Naive B cell (primary cell): Measurements from ENCODE around the gene EFCAB9. TPM values are rescaled to one million over a fixed set of nuclear protein-coding genes. Genes with fewer than 3 reads are reported as not detected.
"Not testable (repeated sequence)": the region's sequence is repeated elsewhere in the genome, so short reads cannot be mapped to it uniquely, and the experiment has no call there.

Experiments used
- ATAC-seq, 2 donors: fragments of 150-1000 bp; cut with Tn5 transposase; 2 replicates each; pipeline ENCODE4 v1.10.0; 2021; ENCODE audit warnings: low read depth in 2 of 2, mild to moderate bottlenecking in 2 of 2, moderate library complexity in 2 of 2
- DNase-seq: peaks from one replicate; pipeline ENCODE4 v3.0.0; 2022
- H3K27ac Mint-ChIP-seq, 6 donors: one replicate each; pipeline ENCODE4 v1.8.0; 2020 to 2022; ENCODE audit warnings: mild to moderate bottlenecking in 6 of 6, mixed read lengths in 6 of 6, moderate library complexity in 5 of 6, inconsistent platforms in 2 of 6
- H3K27me3 Mint-ChIP-seq, 3 donors: one replicate each; pipeline ENCODE4 v1.8.0; 2021 to 2022; ENCODE audit warnings: mixed read lengths in 3 of 3, mild to moderate bottlenecking in 1 of 3
- H3K36me3 Mint-ChIP-seq, 2 donors: one replicate each; pipeline ENCODE4 v1.8.0; 2020 to 2022; ENCODE audit warnings: mixed read lengths in 2 of 2, inconsistent platforms in 1 of 2, mild to moderate bottlenecking in 1 of 2
- H3K4me1 Mint-ChIP-seq, 3 donors: one replicate each; pipeline ENCODE4 v1.8.0; 2020 to 2022; ENCODE audit warnings: mixed read lengths in 3 of 3, inconsistent platforms in 1 of 3, mild to moderate bottlenecking in 1 of 3, moderate library complexity in 1 of 3
- H3K4me3 Mint-ChIP-seq, 8 donors: one replicate each; pipeline ENCODE4 v1.8.0; 2020 to 2022; ENCODE audit warnings: mild to moderate bottlenecking in 8 of 8, mixed read lengths in 8 of 8, moderate library complexity in 8 of 8, inconsistent platforms in 2 of 8
- H3K9me3 Mint-ChIP-seq, 7 donors: one replicate each; pipeline ENCODE4 v1.8.0; 2020 to 2022; ENCODE audit warnings: mixed read lengths in 7 of 7, mild to moderate bottlenecking in 5 of 7, inconsistent platforms in 2 of 7, moderate library complexity in 1 of 7
- polyA plus RNA-seq, 6 donors: library from polyadenylated mRNA; unstranded; fragments of 300-500 nt; fragmentation: Illumina TruSeq; gene quantifications; one replicate each; pipeline ENCODE4 v1.2.3, GENCODE V29; 2021; ENCODE audit warnings: low read depth in 6 of 6

Gene EFCAB9
- polyA plus RNA-seq, 6 donors from 2014 or later = not detected

GRCh38 chr5:172153695-172154094, 40.3 kb upstream of the EFCAB9 start:
- DNase-seq = no peak
- Mint-ChIP-seq H3K36me3 (peaks cover 28 to 32% of the 10 kb centered on the region in 2 donors), H3K4me3 (peak overlapping the region in 2 of 8 donors; percentile 18 to 71), H3K9me3 (no peaks in the 10 kb centered on the region), H3K27me3 (no peaks in the 10 kb centered on the region), H3K4me1 (peaks cover 59 to 84% (median 64%) of the 10 kb centered on the region in 3 donors), H3K27ac (peak overlapping the region in 5 of 6 donors; percentile 75 to 92 (median 85))
- no peak for ATAC-seq

- not testable (repeated sequence) for H3K9me3 Mint-ChIP-seq, H3K27me3 Mint-ChIP-seq, DNase-seq, ATAC-seq
- Mint-ChIP-seq H3K4me1 (peaks cover 58 to 89% (median 72%) of the 10 kb centered on the region in 3 donors), H3K4me3 (peak overlapping the region in 1 of 8 donors; percentile 79), H3K27ac (peak overlapping the region in 2 of 6 donors; percentile 54 to 82), H3K36me3 (peaks cover 28 to 32% of the 10 kb centered on the region in 2 donors)
These were observed 38.9 kb upstream of the EFCAB9 start for GRCh38 chr5:172155101-172155500.

GRCh38 chr5:172156541-172156994, 37.4 kb upstream of the EFCAB9 start:
- DNase-seq = no peak
- Mint-ChIP-seq H3K4me3 (peak overlapping the region in 4 of 8 donors; percentile 21 to 69 (median 50)), H3K27ac (peak overlapping the region in 5 of 6 donors; percentile 14 to 88 (median 81)), H3K36me3 (peaks cover 27 to 30% of the 10 kb centered on the region in 2 donors), H3K4me1 (peaks cover 57 to 88% (median 72%) of the 10 kb centered on the region in 3 donors), H3K9me3 (no peaks in the 10 kb centered on the region), H3K27me3 (no peaks in the 10 kb centered on the region)
- no peak for ATAC-seq

- Mint-ChIP-seq H3K27me3 (no peaks in the 10 kb centered on the region), H3K9me3 (no peaks in the 10 kb centered on the region), H3K27ac (peak overlapping the region in 5 of 6 donors; percentile 16 to 87 (median 37)), H3K36me3 (peaks cover 9 to 17% of the 10 kb centered on the region in 2 donors), H3K4me1 (peaks cover 50 to 84% (median 63%) of the 10 kb centered on the region in 3 donors), H3K4me3 (peak overlapping the region in 5 of 8 donors; percentile 24 to 85 (median 54))
- ATAC-seq = no peak
- no peak for DNase-seq
These were observed 35.0 kb upstream of the EFCAB9 start for GRCh38 chr5:172159016-172159415.

- DNase-seq = no peak
- H3K36me3 Mint-ChIP-seq = peaks cover 6 to 9% of the 10 kb centered on the region in 2 donors
- H3K27ac Mint-ChIP-seq = peak overlapping the region in 5 of 6 donors; percentile 1 to 89 (median 16)
- H3K27me3 Mint-ChIP-seq = no peaks in the 10 kb centered on the region
- peak overlapping the region in 3 of 8 donors; percentile 30 to 71 (median 32) for H3K4me3 Mint-ChIP-seq
- no peak for ATAC-seq
- H3K9me3 Mint-ChIP-seq = no peaks in the 10 kb centered on the region
- peaks cover 45 to 82% (median 62%) of the 10 kb centered on the region in 3 donors for H3K4me1 Mint-ChIP-seq
These were observed 33.5 kb upstream of the EFCAB9 start for GRCh38 chr5:172160506-172160905.

- no peak for ATAC-seq
- Mint-ChIP-seq H3K36me3 (no peaks in the 10 kb centered on the region), H3K4me3 (peak overlapping the region in 3 of 8 donors; percentile 22 to 53 (median 22))
These were observed 31.5 kb upstream of the EFCAB9 start for GRCh38 chr5:172162323-172162986.

GRCh38 chr5:172162987-172163343, 31.0 kb upstream of the EFCAB9 start:
- no peaks in the 10 kb centered on the region for H3K27me3 Mint-ChIP-seq
- peaks cover 41 to 84% (median 59%) of the 10 kb centered on the region in 3 donors for H3K4me1 Mint-ChIP-seq
- ATAC-seq = no peak
- no peak for DNase-seq
- H3K4me3 Mint-ChIP-seq = peak overlapping the region in 1 of 8 donors; percentile 53
- no peaks in the 10 kb centered on the region for H3K36me3 Mint-ChIP-seq
- H3K9me3 Mint-ChIP-seq = no peaks in the 10 kb centered on the region
- peak overlapping the region in 3 of 6 donors; percentile 33 to 50 (median 42) for H3K27ac Mint-ChIP-seq

More at GRCh38 chr5:172162323-172162986, 31.5 kb upstream of the EFCAB9 start:
- Mint-ChIP-seq H3K9me3 (no peaks in the 10 kb centered on the region), H3K4me1 (peaks cover 37 to 83% (median 56%) of the 10 kb centered on the region in 3 donors), H3K27me3 (no peaks in the 10 kb centered on the region), H3K27ac (peak overlapping the region in 4 of 6 donors; percentile 39 to 67 (median 46))
- no peak for DNase-seq

- Mint-ChIP-seq H3K9me3 (no peaks in the 10 kb centered on the region), H3K4me3 (no peak overlapping the region), H3K27ac (peak overlapping the region in 2 of 6 donors; percentile 14 to 42), H3K4me1 (peaks cover 43 to 84% (median 55%) of the 10 kb centered on the region in 3 donors), H3K27me3 (no peaks in the 10 kb centered on the region), H3K36me3 (no peaks in the 10 kb centered on the region)
- ATAC-seq (no peak), DNase-seq (no peak)
These were observed 30.6 kb upstream of the EFCAB9 start for GRCh38 chr5:172163346-172163745.

- H3K9me3 Mint-ChIP-seq = no peaks in the 10 kb centered on the region
- H3K4me3 Mint-ChIP-seq = no peak overlapping the region
- no peak for DNase-seq
- H3K36me3 Mint-ChIP-seq = peaks cover 3 to 9% of the 10 kb centered on the region in 2 donors
- H3K27me3 Mint-ChIP-seq = no peaks in the 10 kb centered on the region
- H3K4me1 Mint-ChIP-seq = peaks cover 45 to 84% (median 56%) of the 10 kb centered on the region in 3 donors
- no peak for ATAC-seq
- H3K27ac Mint-ChIP-seq = peak overlapping the region in 5 of 6 donors; percentile 21 to 92 (median 60)
These were observed 29.2 kb upstream of the EFCAB9 start for GRCh38 chr5:172164769-172165212.

GRCh38 chr5:172165465-172165864, 28.5 kb upstream of the EFCAB9 start:
- peak overlapping the region in 5 of 8 donors; percentile 8 to 69 (median 35) for H3K4me3 Mint-ChIP-seq
- peaks cover 48 to 84% (median 58%) of the 10 kb centered on the region in 3 donors for H3K4me1 Mint-ChIP-seq
- DNase-seq (no peak), ATAC-seq (peak; percentile 74 to 85)
- no peaks in the 10 kb centered on the region for H3K9me3 Mint-ChIP-seq
- H3K36me3 Mint-ChIP-seq = peaks cover 4 to 9% of the 10 kb centered on the region in 2 donors
- H3K27me3 Mint-ChIP-seq = no peaks in the 10 kb centered on the region
- peak overlapping the region; percentile 42 to 92 (median 60) for H3K27ac Mint-ChIP-seq

GRCh38 chr5:172166030-172166826, 27.7 kb upstream of the EFCAB9 start:
- no peaks in the 10 kb centered on the region for H3K27me3 Mint-ChIP-seq
- DNase-seq (no peak), ATAC-seq (no peak)
- peak overlapping the region in 3 of 8 donors; percentile 16 to 69 (median 50) for H3K4me3 Mint-ChIP-seq
- H3K4me1 Mint-ChIP-seq = peaks cover 48 to 85% (median 56%) of the 10 kb centered on the region in 3 donors
- H3K9me3 Mint-ChIP-seq = no peaks in the 10 kb centered on the region
- peaks cover 4 to 9% of the 10 kb centered on the region in 2 donors for H3K36me3 Mint-ChIP-seq
- H3K27ac Mint-ChIP-seq = peak overlapping the region in 5 of 6 donors; percentile 42 to 92 (median 60)

GRCh38 chr5:172167895-172168294, 26.1 kb upstream of the EFCAB9 start:
- ATAC-seq (no peak), DNase-seq (no peak)
- H3K4me3 Mint-ChIP-seq = peak overlapping the region in 1 of 8 donors; percentile 21
- H3K9me3 Mint-ChIP-seq = no peaks in the 10 kb centered on the region
- H3K27me3 Mint-ChIP-seq = no peaks in the 10 kb centered on the region
- peaks cover 4 to 9% of the 10 kb centered on the region in 2 donors for H3K36me3 Mint-ChIP-seq
- peak overlapping the region in 1 of 6 donors; percentile 58 for H3K27ac Mint-ChIP-seq
- peaks cover 45 to 87% (median 57%) of the 10 kb centered on the region in 3 donors for H3K4me1 Mint-ChIP-seq

GRCh38 chr5:172168311-172168710, 25.7 kb upstream of the EFCAB9 start:
- H3K4me3 Mint-ChIP-seq = peak overlapping the region in 2 of 8 donors; percentile 21 to 38
- H3K4me1 Mint-ChIP-seq = peaks cover 45 to 87% (median 62%) of the 10 kb centered on the region in 3 donors
- DNase-seq (no peak), ATAC-seq (no peak)
- no peaks in the 10 kb centered on the region for H3K9me3 Mint-ChIP-seq
- H3K27ac Mint-ChIP-seq = peak overlapping the region in 4 of 6 donors; percentile 26 to 96 (median 82)
- peaks cover 4 to 9% of the 10 kb centered on the region in 2 donors for H3K36me3 Mint-ChIP-seq
- no peaks in the 10 kb centered on the region for H3K27me3 Mint-ChIP-seq
